PC-9 (cell line): Measurements from ENCODE around the gene PLSCR2. TPM values are rescaled to one million over a fixed set of nuclear protein-coding genes. Genes with fewer than 3 reads are reported as not detected.
"Not testable (repeated sequence)": the region's sequence is repeated elsewhere in the genome, so short reads cannot be mapped to it uniquely, and the experiment has no call there.

Experiments used
- BruUV-seq: library from RNA; stranded (reverse); fragments of 400-500 nt; replicated peaks from 2 replicates; lab custom pipeline; 2021; lab: Mats Ljungman, UMichigan
- CTCF ChIA-PET: fragments of 300-600 bp; sonication (Branson Sonifier 250); formaldehyde crosslinking; loops from one replicate; lab custom pipeline; 2022; ENCODE audit warnings: antibody characterized with exemption; lab: Charles Lee
- POLR2A ChIA-PET: fragments of 300-600 bp; sonication (Branson Sonifier 250); formaldehyde crosslinking; loops from one replicate; lab custom pipeline; 2022; ENCODE audit warnings: antibody characterized with exemption; ENCODE audit not compliant: unreplicated experiment; lab: Charles Lee
- DNase-seq, 2 experiments: peaks; one replicate each; pipeline versions ENCODE4 v3.0.0 to v3.0.0-alpha.2; 2015 to 2022; ENCODE audit warnings: mixed read lengths in 1 of 2
- H2AFZ ChIP-seq: fragments of 200-600 bp; sonication (generic); 2 replicates; pipeline ENCODE4 v1.8.1; 2017; ENCODE audit warnings: antibody characterized with exemption
- H3F3A ChIP-seq: fragments of 200-600 bp; sonication (generic); 2 replicates; pipeline ENCODE4 v1.8.1; 2017; ENCODE audit warnings: antibody characterized with exemption, mild to moderate bottlenecking, low read depth; ENCODE audit not compliant: insufficient read depth
- H3K27ac ChIP-seq: fragments of 200-600 bp; sonication (generic); 2 replicates; pipeline ENCODE4 v1.6.1; 2016; ENCODE audit warnings: mixed run types
- H3K27me3 ChIP-seq: fragments of 200-600 bp; sonication (generic); 2 replicates; pipeline ENCODE4 v1.6.1; 2016; ENCODE audit warnings: low read depth, mixed run types; ENCODE audit not compliant: insufficient read depth
- H3K36me3 ChIP-seq: fragments of 200-600 bp; sonication (generic); 2 replicates; pipeline ENCODE4 v1.6.1; 2016; ENCODE audit warnings: low read depth, mixed run types
- H3K4me1 ChIP-seq: fragments of 200-600 bp; sonication (generic); replicated peaks from 2 replicates; pipeline ENCODE4 v1.6.1; 2016; ENCODE audit warnings: mixed run types; ENCODE audit not compliant: insufficient read depth
- H3K4me2 ChIP-seq: fragments of 200-600 bp; sonication (generic); 2 replicates; pipeline ENCODE4 v1.6.1; 2017; ENCODE audit warnings: mixed run types
- H3K4me3 ChIP-seq: fragments of 200-600 bp; sonication (generic); 2 replicates; pipeline ENCODE4 v1.6.1; 2016; ENCODE audit warnings: mixed run types
- H3K79me2 ChIP-seq: fragments of 200-600 bp; sonication (generic); 2 replicates; pipeline ENCODE4 v1.6.1; 2017; ENCODE audit warnings: low read depth, mixed run types
- H3K9me2 ChIP-seq: fragments of 200-600 bp; sonication (generic); 2 replicates; pipeline ENCODE4 v1.8.1; 2017; ENCODE audit warnings: mild to moderate bottlenecking; ENCODE audit not compliant: insufficient read depth
- H3K9me3 ChIP-seq: fragments of 200-600 bp; sonication (generic); 2 replicates; pipeline ENCODE4 v1.8.1; 2016; ENCODE audit warnings: low read depth; ENCODE audit not compliant: insufficient read depth
- H4K20me1 ChIP-seq: fragments of 200-600 bp; sonication (generic); 2 replicates; pipeline ENCODE4 v1.8.1; 2017; ENCODE audit not compliant: insufficient read depth
- EZH2 ChIP-seq: fragments of 200-600 bp; sonication (generic); IDR thresholded peaks from 2 replicates; pipeline ENCODE4 v1.8.0; 2017; ENCODE audit warnings: antibody characterized with exemption, low read depth
- intact Hi-C: fragments of 100-400 bp; cut with micrococcal nuclease; formaldehyde crosslinking; loops from one replicate; pipeline ENCODE4 v1.10.0; 2022; ENCODE audit not compliant: unreplicated experiment
- total RNA-seq: library from RNA; stranded (reverse); gene quantifications from 2 replicates; pipeline ENCODE4 v1.2.3, GENCODE V29; 2021
- TF ChIP-seq, protein P1 (sequence below): fragments of 200-600 bp; sonication (generic); conservative IDR thresholded peaks from 2 replicates; pipeline ENCODE4 v1.6.1; 2017; ENCODE audit warnings: mixed run types, antibody characterized with exemption, mild to moderate bottlenecking, moderate library complexity

The PLSCR2 gene
- total RNA-seq, 1 experiment from 2014 or later, result not detected

- POLR2A ChIA-PET, result interaction anchor here (0.7 kb wide), 1 partner anchor 101 kb away, joined by 9 read pairs; no protein-coding TSS in a partner anchor
- Histone ChIP-seq H3K27me3 (no peaks in the 10 kb centered on the region), H3K9me3 (no peaks in the 10 kb centered on the region; the same call in 1 of the 2 replicates), H2AFZ (no peak overlapping the region), H3K27ac (no peak overlapping the region), H3K9me2 (no peaks in the 10 kb centered on the region), H3K4me1 (0 out of 2 replicates have a peak, but pooled peaks cover 5% of the 10 kb centered on the region), H3K36me3 (no peaks in the 10 kb centered on the region), H3K4me2 (no peak overlapping the region), H3F3A (no peaks in the 10 kb centered on the region), H4K20me1 (no peaks in the 10 kb centered on the region), H3K4me3 (no peak overlapping the region), H3K79me2 (no peaks in the 10 kb centered on the region)
- no TSS peak for BruUV-seq
- CTCF ChIA-PET, result no interaction called here
- no peak for DNase-seq
- TF ChIP-seq, protein P1, sequence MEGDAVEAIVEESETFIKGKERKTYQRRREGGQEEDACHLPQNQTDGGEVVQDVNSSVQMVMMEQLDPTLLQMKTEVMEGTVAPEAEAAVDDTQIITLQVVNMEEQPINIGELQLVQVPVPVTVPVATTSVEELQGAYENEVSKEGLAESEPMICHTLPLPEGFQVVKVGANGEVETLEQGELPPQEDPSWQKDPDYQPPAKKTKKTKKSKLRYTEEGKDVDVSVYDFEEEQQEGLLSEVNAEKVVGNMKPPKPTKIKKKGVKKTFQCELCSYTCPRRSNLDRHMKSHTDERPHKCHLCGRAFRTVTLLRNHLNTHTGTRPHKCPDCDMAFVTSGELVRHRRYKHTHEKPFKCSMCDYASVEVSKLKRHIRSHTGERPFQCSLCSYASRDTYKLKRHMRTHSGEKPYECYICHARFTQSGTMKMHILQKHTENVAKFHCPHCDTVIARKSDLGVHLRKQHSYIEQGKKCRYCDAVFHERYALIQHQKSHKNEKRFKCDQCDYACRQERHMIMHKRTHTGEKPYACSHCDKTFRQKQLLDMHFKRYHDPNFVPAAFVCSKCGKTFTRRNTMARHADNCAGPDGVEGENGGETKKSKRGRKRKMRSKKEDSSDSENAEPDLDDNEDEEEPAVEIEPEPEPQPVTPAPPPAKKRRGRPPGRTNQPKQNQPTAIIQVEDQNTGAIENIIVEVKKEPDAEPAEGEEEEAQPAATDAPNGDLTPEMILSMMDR, result no peak
- no peak for TF ChIP-seq EZH2
- intact Hi-C loops, result no loop called here
Observed at GRCh38 chr3:146476094-146476740, 6.9 kb upstream of the PLSCR2 start.

GRCh38 chr3:146474976-146475375, 5.6 kb upstream of the PLSCR2 start:
- H3K9me2 ChIP-seq, H4K20me1 ChIP-seq, H3K36me3 ChIP-seq, BruUV-seq, H3K27me3 ChIP-seq, POLR2A ChIA-PET, H3K79me2 ChIP-seq, intact Hi-C loops, H3K4me2 ChIP-seq, CTCF ChIA-PET, DNase-seq, H3K4me1 ChIP-seq, H3K27ac ChIP-seq, H3F3A ChIP-seq, H3K4me3 ChIP-seq, H3K9me3 ChIP-seq: not testable (repeated sequence)
- 0 out of 2 replicates have a peak overlapping the region, but pooled peaks have one; percentile 6 for H2AFZ ChIP-seq

DNA sequence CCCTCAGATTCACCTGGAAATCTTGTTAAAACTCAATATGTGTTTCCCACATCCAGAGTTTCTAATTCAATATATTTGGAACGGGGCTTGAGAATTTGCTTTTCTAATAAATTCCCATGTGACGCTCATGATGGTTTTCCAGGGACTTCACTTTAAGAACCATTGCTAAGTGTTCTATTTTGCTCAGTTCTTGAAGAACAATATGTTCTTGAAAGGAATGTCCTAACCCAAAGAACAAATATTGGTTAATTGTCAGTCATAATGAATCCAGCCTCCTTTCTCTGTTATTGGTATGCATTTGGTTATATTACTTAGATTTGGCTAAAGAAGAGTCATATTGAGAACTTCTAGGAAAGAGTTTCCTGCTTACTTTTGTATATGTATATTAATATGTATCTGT, 4.4 kb upstream of the PLSCR2 start:
- CTCF ChIA-PET, result no interaction called here
- intact Hi-C loops, result no loop called here
- no peaks in the 10 kb centered on the region for H3K27me3 ChIP-seq
- no peaks in the 10 kb centered on the region for H3F3A ChIP-seq
- no peaks in the 10 kb centered on the region for H4K20me1 ChIP-seq
- 0 out of 2 replicates have a peak, but pooled peaks cover 5% of the 10 kb centered on the region for H3K4me1 ChIP-seq
- DNase-seq, result no peak
- no peaks in the 10 kb centered on the region for H3K36me3 ChIP-seq
- H3K9me3 ChIP-seq, result no peaks in the 10 kb centered on the region; the same call in 1 of the 2 replicates
- no peak overlapping the region for H3K4me3 ChIP-seq
- H3K27ac ChIP-seq, result no peak overlapping the region
- no TSS peak for BruUV-seq
- POLR2A ChIA-PET, result no interaction called here
- no peak overlapping the region for H2AFZ ChIP-seq
- no peaks in the 10 kb centered on the region for H3K79me2 ChIP-seq
- no peak overlapping the region for H3K4me2 ChIP-seq
- no peaks in the 10 kb centered on the region for H3K9me2 ChIP-seq
- TF ChIP-seq EZH2, result no peak
- TF ChIP-seq, protein P1, result no peak
